Measurements from ENCODE around the gene CEP72.
"Not testable (repeated sequence)": the region's sequence is repeated elsewhere in the genome, so short reads cannot be mapped to it uniquely, and the experiment has no call there.

The CEP72 gene

GRCh38 chr5:686936-687335, 74.8 kb downstream of the CEP72 start:
- DNase-seq: not testable (repeated sequence)

- not testable (repeated sequence) for DNase-seq
These were observed 76.3 kb downstream of the CEP72 start for GRCh38 chr5:688348-689010.

GRCh38 chr5:690293-690692, 78.2 kb downstream of the CEP72 start:
- not testable (repeated sequence) for DNase-seq

GRCh38 chr5:691049-691448, 78.9 kb downstream of the CEP72 start:
- not testable (repeated sequence) for DNase-seq

- no peak for DNase-seq
These were observed 79.8 kb downstream of the CEP72 start for GRCh38 chr5:691817-692528.

- DNase-seq: peak; percentile 43
These were observed 80.4 kb downstream of the CEP72 start for GRCh38 chr5:692529-693041.

GRCh38 chr5:693271-694041, 81.3 kb downstream of the CEP72 start, which contains the start of gene TPPP:
Gene TPPP, minus strand, starts transcription at chr5:693352. Its CDS starts 15,292 bp downstream, at chr5:678060.
- DNase-seq: peak; percentile 77

- DNase-seq: not testable (repeated sequence)
These were observed 81.9 kb downstream of the CEP72 start for GRCh38 chr5:694042-694431.

GRCh38 chr5:695475-695874, 83.3 kb downstream of the CEP72 start:
- DNase-seq: not testable (repeated sequence)

GRCh38 chr5:696191-696590, 84.1 kb downstream of the CEP72 start:
- not testable (repeated sequence) for DNase-seq

- DNase-seq: not testable (repeated sequence)
These were observed 84.9 kb downstream of the CEP72 start for GRCh38 chr5:696753-697702.
